ENCODE measurements around the gene AHCY. TPM values are rescaled to one million over a fixed set of nuclear protein-coding genes. Genes with fewer than 3 reads are reported as not detected.

Gene AHCY
- total and polyA plus RNA-seq, 4 experiments from 2014 or later: 21.2 to 30.6 (median 23.6) TPM

- H3K27me3 Mint-ChIP-seq: peaks cover 4 to 10% of the 10 kb centered on the region in 2 donors
- H3K36me3 Mint-ChIP-seq: peaks cover 0 to 5% of the 10 kb centered on the region in 2 donors
- no peak overlapping the region for H3K4me3 ChIP-seq (ENCODE audit: low read length in 2 of 2)
- H3K4me3 Mint-ChIP-seq: no peak overlapping the region
- H3K27ac Mint-ChIP-seq: no peak overlapping the region
- H3K9me3 Mint-ChIP-seq: peaks cover under 1 to 14% (median 5%) of the 10 kb centered on the region in 8 donors
- H3K27ac ChIP-seq (ENCODE audit: low read depth, low read length): no peak overlapping the region
- POLR2A ChIA-PET (ENCODE audit: partially characterized antibody): no interaction called here
- CTCF ChIA-PET (ENCODE audit: partially characterized antibody): no interaction called here
- intact Hi-C loops (cut with micrococcal nuclease): no loop called here
- peaks cover 0 to 2% of the 10 kb centered on the region in 2 donors for H3K9me3 ChIP-seq (ENCODE audit: control insufficient read depth in 1 of 2, low read length in 2 of 2)
- H3K27me3 ChIP-seq (ENCODE audit: insufficient read depth, low read length): no peaks in the 10 kb centered on the region
- no peaks in the 10 kb centered on the region for H3K36me3 ChIP-seq (ENCODE audit: insufficient read depth, low read length)
- no peaks in the 10 kb centered on the region for H3K4me1 ChIP-seq (ENCODE audit: insufficient read depth, low read length)
- no peak for DNase-seq
- no peaks in the 10 kb centered on the region for H3K4me1 Mint-ChIP-seq
Measured at GRCh38 chr20:34232494-34233087, 70.6 kb downstream of the AHCY start.

- no peak overlapping the region for H3K4me3 Mint-ChIP-seq
- peaks cover 0 to 8% (median under 1%) of the 10 kb centered on the region in 8 donors for H3K9me3 Mint-ChIP-seq
- Histone ChIP-seq H3K9me3 (ENCODE audit: control insufficient read depth in 1 of 2, low read length in 2 of 2) (no peaks in the 10 kb centered on the region), H3K36me3 (ENCODE audit: insufficient read depth, low read length) (no peaks in the 10 kb centered on the region), H3K4me3 (ENCODE audit: low read length in 2 of 2) (no peak overlapping the region), H3K27ac (ENCODE audit: low read depth, low read length) (no peak overlapping the region), H3K4me1 (ENCODE audit: insufficient read depth, low read length) (no peaks in the 10 kb centered on the region), H3K27me3 (ENCODE audit: insufficient read depth, low read length) (no peaks in the 10 kb centered on the region)
- peaks cover 4 to 14% of the 10 kb centered on the region in 2 donors for H3K27me3 Mint-ChIP-seq
- no peaks in the 10 kb centered on the region for H3K36me3 Mint-ChIP-seq
- H3K27ac Mint-ChIP-seq: no peak overlapping the region
- CTCF ChIA-PET (ENCODE audit: partially characterized antibody): interaction anchor here (1.0 kb wide), 1 partner anchor 9 kb away, joined by 3 read pairs; no protein-coding TSS in a partner anchor
- no peaks in the 10 kb centered on the region for H3K4me1 Mint-ChIP-seq
- intact Hi-C loops (cut with micrococcal nuclease): no loop called here
- DNase-seq: no peak
- POLR2A ChIA-PET (ENCODE audit: partially characterized antibody): no interaction called here
Measured at GRCh38 chr20:34231634-34232033, 71.5 kb downstream of the AHCY start.

Other genes starting within 250 kb of the AHCY start
- gene EIF2S2, start 191.1 kb downstream of the AHCY start, total RNA-seq: 10 to 100 TPM; 52.2 to 53.1 TPM
- gene EIF2S2, start 191.1 kb downstream of the AHCY start, polyA plus RNA-seq: 10 to 100 TPM; 26.3 to 34.0 TPM
- gene ASIP, start 61.9 kb downstream of the AHCY start, total RNA-seq: not detected
- not detected for gene ASIP, start 61.9 kb downstream of the AHCY start, polyA plus RNA-seq
- gene ITCH, start 59.9 kb upstream of the AHCY start, total RNA-seq: 10 to 100 TPM; 59.3 to 68.9 TPM
- 10 to 100 TPM in 1 of 2 donors, 1 to 10 TPM in 1; 9.7 to 25.2 TPM for gene ITCH, start 59.9 kb upstream of the AHCY start, polyA plus RNA-seq
- 10 to 100 TPM; 75.5 to 81.0 TPM for gene DYNLRB1, start 213.1 kb upstream of the AHCY start, total RNA-seq
- 100 to 1,000 TPM; 237 to 311 TPM for gene DYNLRB1, start 213.1 kb upstream of the AHCY start, polyA plus RNA-seq

All from CD4-positive, alpha-beta memory T cell (primary cell).